Kidney (tissue), 14 donors: ENCODE measurements around the gene DNAL4. TPM values are rescaled to one million over a fixed set of nuclear protein-coding genes. Genes with fewer than 3 reads are reported as not detected.
A peak's percentile ranks its signal among the peaks of the same experiment; 100 is the strongest.

Experiments
- DNase-seq, 5 donors: peaks; one replicate each; pipeline ENCODE4 v3.0.0-alpha.2; 2013 to 2020
- FAIRE-seq: peaks from 2 replicates; lab custom pipeline; 2012; peaks lifted over from hg19 to GRCh38; lab: Jason Lieb, UNC
- H3K27ac ChIP-seq, 2 donors: one replicate each; pipeline ENCODE4 v1.7.0; 2013; ENCODE audit warnings: low read depth in 2 of 2, low read length in 2 of 2, inconsistent platforms in 1 of 2
- H3K27me3 ChIP-seq: one replicate; pipeline ENCODE4 v1.7.1; 2013; ENCODE audit warnings: low read length, inconsistent platforms; ENCODE audit not compliant: control insufficient read depth, insufficient read depth
- H3K36me3 ChIP-seq, 3 donors: one replicate each; pipeline versions ENCODE4 v1.7.0 to v1.7.1; 2013; ENCODE audit warnings: low read length in 3 of 3, control low read depth in 1 of 3, inconsistent platforms in 1 of 3; ENCODE audit not compliant: insufficient read depth in 3 of 3, control insufficient read depth in 2 of 3
- H3K4me1 ChIP-seq, 3 donors: one replicate each; pipeline versions ENCODE4 v1.7.0 to v1.7.1; 2013; ENCODE audit warnings: low read length in 3 of 3, inconsistent platforms in 1 of 3, low read depth in 1 of 3; ENCODE audit not compliant: control insufficient read depth in 2 of 3, insufficient read depth in 2 of 3
- H3K4me3 ChIP-seq, 3 donors: one replicate each; pipeline versions ENCODE4 v1.7.0 to v1.8.1; 2013; ENCODE audit warnings: low read length in 3 of 3, control low read depth in 1 of 3, inconsistent platforms in 1 of 3
- H3K9ac ChIP-seq, 3 donors: one replicate each; pipeline versions ENCODE4 v1.7.0 to v1.7.1; 2013; ENCODE audit warnings: low read length in 3 of 3, control low read depth in 1 of 3, inconsistent platforms in 1 of 3
- H3K9me3 ChIP-seq, 3 donors: one replicate each; pipeline versions ENCODE4 v1.7.0 to v1.7.1; 2013; ENCODE audit warnings: low read length in 3 of 3, control low read depth in 1 of 3, inconsistent platforms in 1 of 3; ENCODE audit not compliant: control insufficient read depth in 2 of 3, insufficient read depth in 1 of 3
- CTCF ChIP-seq: IDR thresholded peaks from 3 replicates; pipeline ENCODE4 v1.5.1; 2012; ENCODE audit warnings: mild to moderate bottlenecking, moderate library complexity, borderline replicate concordance; ENCODE audit not compliant: insufficient read depth; ENCODE audit errors: extremely low read depth
- intact Hi-C: fragments of 100-400 bp; cut with DNase I; formaldehyde crosslinking; loops from one replicate; pipeline ENCODE4 v1.11.1; 2022
- polyA plus RNA-seq: library from polyadenylated mRNA; stranded (reverse); fragments of 350-450 nt; fragmentation: Illumina TruSeq; extraction: RNeasy Lipid Tissue Mini Kit (QIAGEN cat#74804); gene quantifications from one replicate; pipeline ENCODE4 v1.2.3, GENCODE V29; 2014; ENCODE audit warnings: low read depth, low replicate concordance; ENCODE audit not compliant: insufficient read depth
- total RNA-seq: library from RNA; stranded (reverse); fragmentation: NEBNext Ultra II Directional; extraction: Animal tissue kit (Norgen Biotek cat#: 25700); gene quantifications from one replicate; pipeline ENCODE4 v1.2.1, GENCODE V29; 2021
- donor health status: control.
- donor health status: control.
- donor health status: control.
- donor health status: control.
- donor health status: control.
- donor health status: DM: yes; HTN: yes; CAD: no.
- donor health status: Normal renal cell carcinoma (clear cell type).

DNAL4 gene
- total and polyA plus RNA-seq, 2 donors from 2014 or later, result 26.5 to 39.7 TPM

DNA sequence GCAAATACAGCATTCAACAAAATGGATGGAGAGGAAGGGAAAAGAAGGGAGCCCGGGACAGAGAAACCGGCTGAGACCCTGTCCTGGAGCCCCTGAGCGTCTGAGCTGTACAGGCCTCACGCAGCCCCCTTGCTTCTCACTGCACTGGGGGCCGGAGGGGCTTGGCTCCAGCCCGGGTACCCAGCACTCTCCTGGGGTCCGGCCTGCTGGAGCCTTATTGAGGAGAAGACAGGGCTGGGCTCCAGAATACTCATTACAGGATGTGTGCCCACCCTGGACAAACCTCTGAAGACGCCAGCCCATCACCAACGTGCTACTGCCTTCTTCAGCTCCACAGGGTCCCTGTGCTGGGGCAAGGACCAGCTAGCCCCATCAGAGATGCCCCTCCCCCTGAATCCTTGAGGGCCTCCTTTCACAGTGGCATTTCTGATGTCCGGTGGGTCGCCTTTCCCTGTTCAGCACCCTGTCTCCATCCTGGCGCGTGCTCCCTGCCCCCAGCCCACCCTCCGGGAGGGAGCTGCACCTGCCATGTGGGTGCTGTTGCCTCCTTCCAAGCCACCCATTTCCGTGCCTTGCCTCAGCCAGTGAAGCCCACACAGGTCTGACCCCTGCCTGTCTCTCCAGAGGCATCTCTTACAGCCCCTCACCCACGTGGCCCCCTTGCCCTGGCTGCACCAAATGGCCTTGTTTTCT lies 23.5 kb downstream of the DNAL4 start:
- Histone ChIP-seq H3K9me3 (no peaks in the 10 kb centered on the region), H3K27me3 (no peaks in the 10 kb centered on the region), H3K4me1 (peaks cover 0 to 3% (median 0%) of the 10 kb centered on the region in 3 donors), H3K36me3 (no peaks in the 10 kb centered on the region), H3K9ac (no peak overlapping the region), H3K4me3 (no peak overlapping the region), H3K27ac (no peak overlapping the region)
- intact Hi-C loops, result no loop called here
- FAIRE-seq (no peak), DNase-seq (peak in 1 of 5 donors; percentile 58)
- TF ChIP-seq CTCF, result no peak

DNA sequence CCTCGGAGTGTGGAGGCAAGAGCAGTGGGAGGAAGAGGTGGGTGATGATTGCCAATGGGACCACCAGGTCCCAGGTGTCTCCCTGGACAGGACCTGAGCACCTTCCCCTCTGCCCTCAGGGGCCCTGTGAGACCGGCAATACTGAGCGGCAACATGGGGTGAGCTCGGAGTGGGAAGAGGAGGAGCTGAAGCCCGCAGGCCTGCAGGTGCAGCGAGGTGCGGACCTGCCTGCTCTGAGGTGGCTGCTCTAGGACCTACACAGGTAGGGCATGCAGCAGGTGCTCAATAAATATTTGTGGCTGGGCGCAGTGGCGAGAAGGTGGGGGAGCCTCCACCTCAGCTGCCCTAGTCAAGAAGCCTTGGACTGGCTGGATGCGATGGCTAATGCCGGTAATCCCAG lies 25.9 kb downstream of the DNAL4 start:
- Histone ChIP-seq H3K27me3 (no peaks in the 10 kb centered on the region), H3K9me3 (no peaks in the 10 kb centered on the region), H3K36me3 (no peaks in the 10 kb centered on the region), H3K4me3 (no peak overlapping the region), H3K4me1 (peaks cover 0 to 3% (median 0%) of the 10 kb centered on the region in 3 donors), H3K27ac (no peak overlapping the region), H3K9ac (no peak overlapping the region)
- intact Hi-C loops, result loop anchor here (10.0 kb wide), 1 partner anchor 77 kb away; the partner anchor contains the start of gene NPTXR
- DNase-seq, result no peak
- no peak for FAIRE-seq
- TF ChIP-seq CTCF, result no peak

GRCh38 chr22:38767313-38767712 lies 26.6 kb downstream of the DNAL4 start:
- intact Hi-C loops, result loop anchor here (10.0 kb wide), 1 partner anchor 77 kb away; the partner anchor contains the start of gene NPTXR
- TF ChIP-seq CTCF, result no peak
- H3K4me1 ChIP-seq, result peaks cover 0 to 3% (median 0%) of the 10 kb centered on the region in 3 donors
- H3K4me3 ChIP-seq, result no peak overlapping the region
- H3K36me3 ChIP-seq, result no peaks in the 10 kb centered on the region
- H3K9ac ChIP-seq, result no peak overlapping the region
- no peak overlapping the region for H3K27ac ChIP-seq
- FAIRE-seq, result no peak
- H3K9me3 ChIP-seq, result no peaks in the 10 kb centered on the region
- H3K27me3 ChIP-seq, result no peaks in the 10 kb centered on the region
- no peak for DNase-seq
